Panc1 (cell line): ENCODE data around the gene UBE2O.

Experiments
- CTCF ChIP-seq: fragments of 450-650 bp; IDR thresholded peaks from 2 replicates; pipeline ENCODE4 v1.5.1; 2017; ENCODE audit warnings: mild to moderate bottlenecking
- POLR2AphosphoS5 ChIP-seq: IDR thresholded peaks from 2 replicates; pipeline ENCODE4 v1.6.1; 2012; ENCODE audit warnings: mild to moderate bottlenecking, low read depth, low read length, moderate library complexity
- REST ChIP-seq, 2 experiments: IDR thresholded peaks; 2 replicates each; pipeline ENCODE4 v1.6.1; 2011 to 2012; ENCODE audit warnings: low read depth in 2 of 2, control low read depth in 1 of 2, low read length in 1 of 2, mild to moderate bottlenecking in 1 of 2, moderate library complexity in 1 of 2; ENCODE audit not compliant: insufficient read depth in 1 of 2
- SIN3A ChIP-seq: IDR thresholded peaks from 2 replicates; pipeline ENCODE4 v1.6.1; 2012; ENCODE audit warnings: low read depth, mild to moderate bottlenecking, low read length, moderate library complexity, borderline replicate concordance; ENCODE audit not compliant: insufficient read depth
- TCF7L2 ChIP-seq: IDR thresholded peaks from 2 replicates; pipeline ENCODE4 v1.6.1; 2011; ENCODE audit warnings: mild to moderate bottlenecking, low read depth, low read length, inconsistent platforms

GRCh38 chr17:76388966-76389888 is 63.7 kb downstream of the UBE2O start:
- TF ChIP-seq POLR2AphosphoS5 = no peak
- TF ChIP-seq CTCF = no peak; the same call in 1 of the 2 replicates
- TF ChIP-seq TCF7L2 = no peak
- no peak for TF ChIP-seq REST (IDR thresholded peaks at IDR 0.05; ENCODE audit: insufficient read depth in 1 of 2, low read depth in 2 of 2, low read length in 1 of 2)
- TF ChIP-seq SIN3A = no peak
